Stomach smooth muscle (tissue), 2 donors: ENCODE results near the gene CFAP77.
A peak's percentile ranks its signal among the peaks of the same experiment; 100 is the strongest.

Experiments
- H3K27ac ChIP-seq: one replicate; pipeline ENCODE4 v1.7.0; 2013; ENCODE audit warnings: mild to moderate bottlenecking, low read length, inconsistent platforms
- H3K27me3 ChIP-seq, 2 donors: one replicate each; pipeline ENCODE4 v1.7.0; 2013; ENCODE audit warnings: low read length in 2 of 2; ENCODE audit not compliant: insufficient read depth in 2 of 2, control insufficient read depth in 1 of 2
- H3K36me3 ChIP-seq, 2 donors: one replicate each; pipeline ENCODE4 v1.7.0; 2013; ENCODE audit warnings: low read length in 2 of 2; ENCODE audit not compliant: control insufficient read depth in 2 of 2, insufficient read depth in 2 of 2
- H3K4me1 ChIP-seq: one replicate; pipeline ENCODE4 v1.7.0; 2013; ENCODE audit warnings: low read length; ENCODE audit not compliant: control insufficient read depth, insufficient read depth
- H3K4me3 ChIP-seq, 2 donors: one replicate each; pipeline ENCODE4 v1.7.0; 2013; ENCODE audit warnings: low read length in 2 of 2
- H3K9ac ChIP-seq, 2 donors: one replicate each; pipeline ENCODE4 v1.7.0; 2013; ENCODE audit warnings: low read length in 2 of 2, mild to moderate bottlenecking in 1 of 2
- H3K9me3 ChIP-seq, 2 donors: one replicate each; pipeline ENCODE4 v1.7.0; 2013; ENCODE audit warnings: low read length in 2 of 2; ENCODE audit not compliant: control insufficient read depth in 2 of 2
- donor health status: healthy.
- donor health status: Pancreatic carcinoma.

The CFAP77 gene

DNA sequence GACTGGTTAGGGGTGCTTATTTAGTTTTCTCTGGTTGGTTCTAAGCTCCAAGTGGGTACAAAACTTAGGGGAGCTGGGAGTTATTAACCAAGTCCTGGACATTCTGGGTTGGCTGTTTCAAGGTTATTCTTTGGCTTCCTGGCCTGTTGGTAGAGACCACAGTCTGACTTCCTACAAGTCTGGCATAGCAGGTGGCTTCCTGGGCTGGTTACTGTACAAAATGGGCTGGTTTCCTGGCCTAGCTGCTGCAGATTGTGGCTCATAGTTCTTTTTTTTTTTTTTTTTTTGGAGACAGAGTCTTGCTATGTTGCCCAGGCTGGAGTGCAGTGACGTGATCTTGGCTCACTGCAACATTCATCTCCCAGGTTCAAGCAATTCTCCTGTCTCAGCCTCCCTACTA is 126.1 kb downstream of the CFAP77 start:
- peaks cover 0 to 5% of the 10 kb centered on the region in 2 donors for H3K9me3 ChIP-seq
- no peaks in the 10 kb centered on the region for H3K36me3 ChIP-seq
- peaks cover 2 to 4% of the 10 kb centered on the region in 2 donors for H3K27me3 ChIP-seq
- no peak overlapping the region for H3K4me3 ChIP-seq
- no peak overlapping the region for H3K9ac ChIP-seq
- no peaks in the 10 kb centered on the region for H3K4me1 ChIP-seq
- H3K27ac ChIP-seq, result no peak overlapping the region

DNA sequence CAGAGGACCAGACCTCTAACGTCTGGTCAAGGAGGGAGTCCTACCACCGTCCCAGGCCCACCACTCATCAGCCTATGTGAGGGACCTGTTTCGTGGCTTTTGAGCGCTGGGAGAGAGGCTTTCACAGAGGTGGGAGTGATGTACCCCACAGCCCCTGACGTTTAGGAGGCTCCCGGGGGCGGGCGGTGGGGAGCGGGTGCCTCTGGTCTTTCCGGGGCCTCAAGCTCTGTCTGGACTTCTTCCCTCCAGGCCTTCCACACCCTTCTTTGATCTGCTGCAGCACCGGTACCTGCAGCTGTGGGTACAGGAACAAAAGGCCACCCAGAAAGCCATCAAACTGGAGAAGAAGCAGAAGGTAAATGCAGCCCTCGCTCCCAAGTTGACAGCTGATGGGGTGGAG is 127.3 kb downstream of the CFAP77 start:
- no peak overlapping the region for H3K27ac ChIP-seq
- no peak overlapping the region for H3K4me3 ChIP-seq
- H3K9me3 ChIP-seq, result peaks cover 0 to 5% of the 10 kb centered on the region in 2 donors
- H3K27me3 ChIP-seq, result peaks cover 4% of the 10 kb centered on the region in 2 donors
- no peaks in the 10 kb centered on the region for H3K36me3 ChIP-seq
- H3K9ac ChIP-seq, result no peak overlapping the region
- H3K4me1 ChIP-seq, result no peaks in the 10 kb centered on the region

DNA sequence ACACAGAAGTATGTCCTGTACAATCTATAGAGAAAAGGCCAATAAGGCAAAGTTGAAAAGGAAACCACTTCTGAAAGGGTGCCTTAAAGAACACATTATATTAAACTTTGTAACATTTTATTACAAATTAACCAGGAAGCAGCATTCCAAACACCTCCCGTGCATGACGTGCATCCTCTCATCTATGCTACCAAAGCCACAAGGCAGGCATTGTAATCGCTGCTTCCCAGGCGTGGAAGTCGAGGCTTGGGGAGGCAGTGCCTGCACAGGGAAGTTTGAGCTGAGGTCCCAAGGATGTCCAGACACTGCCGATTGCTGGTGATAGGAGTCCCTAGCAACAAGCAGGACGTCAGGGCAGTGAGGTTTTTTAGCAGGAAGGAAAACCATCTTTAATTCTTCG is 128.1 kb downstream of the CFAP77 start:
- peaks cover 0 to 5% of the 10 kb centered on the region in 2 donors for H3K9me3 ChIP-seq
- H3K4me1 ChIP-seq, result no peaks in the 10 kb centered on the region
- peaks cover 3 to 4% of the 10 kb centered on the region in 2 donors for H3K27me3 ChIP-seq
- H3K27ac ChIP-seq, result no peak overlapping the region
- no peaks in the 10 kb centered on the region for H3K36me3 ChIP-seq
- no peak overlapping the region for H3K4me3 ChIP-seq
- no peak overlapping the region for H3K9ac ChIP-seq

DNA sequence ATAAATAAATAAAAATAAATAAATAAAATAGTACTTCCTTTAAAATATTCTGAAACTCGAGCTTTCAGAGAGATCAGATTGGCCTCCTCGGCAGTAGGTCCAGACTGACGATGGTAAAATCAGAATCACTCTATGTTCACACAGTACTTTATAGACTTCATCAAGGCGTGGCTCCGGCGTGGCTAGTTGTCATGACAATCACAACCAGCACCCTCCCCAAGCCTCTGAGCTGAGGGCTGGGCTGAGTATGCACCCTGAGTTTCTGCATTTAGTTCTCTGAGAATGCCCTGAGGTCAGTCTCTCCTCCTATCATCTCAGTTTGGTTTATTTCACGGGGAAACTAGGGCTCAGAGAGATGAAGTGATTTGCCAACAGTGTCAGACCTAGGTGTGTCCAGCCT is 129.1 kb downstream of the CFAP77 start:
- Histone ChIP-seq H3K4me1 (no peaks in the 10 kb centered on the region), H3K27me3 (peaks cover 4 to 5% of the 10 kb centered on the region in 2 donors), H3K9me3 (peaks cover 0 to 5% of the 10 kb centered on the region in 2 donors), H3K36me3 (no peaks in the 10 kb centered on the region), H3K27ac (no peak overlapping the region), H3K9ac (no peak overlapping the region), H3K4me3 (no peak overlapping the region)

DNA sequence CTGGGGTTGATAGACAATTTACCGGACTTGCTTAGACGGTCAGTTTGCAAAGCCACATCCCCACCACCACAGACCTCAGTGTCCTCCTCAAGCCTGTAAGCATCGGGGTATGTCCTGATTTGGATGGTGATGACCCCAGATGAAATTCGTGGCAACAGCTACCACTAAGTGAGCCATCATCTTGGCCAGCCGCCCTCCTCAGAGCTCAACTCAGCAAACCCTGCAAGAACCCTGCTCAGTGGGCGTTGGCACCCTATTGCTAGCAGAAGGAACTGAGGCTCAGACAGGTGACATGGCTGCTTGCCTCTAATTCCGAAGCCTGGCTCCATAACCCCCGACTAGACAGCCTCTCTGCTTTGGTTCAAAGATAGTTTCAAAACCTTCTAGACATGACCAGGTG is 131.0 kb downstream of the CFAP77 start:
- no peak overlapping the region for H3K27ac ChIP-seq
- no peaks in the 10 kb centered on the region for H3K9me3 ChIP-seq
- peaks cover 4 to 11% of the 10 kb centered on the region in 2 donors for H3K27me3 ChIP-seq
- H3K9ac ChIP-seq, result no peak overlapping the region
- no peaks in the 10 kb centered on the region for H3K36me3 ChIP-seq
- H3K4me1 ChIP-seq, result peaks cover 7% of the 10 kb centered on the region
- H3K4me3 ChIP-seq, result no peak overlapping the region

DNA sequence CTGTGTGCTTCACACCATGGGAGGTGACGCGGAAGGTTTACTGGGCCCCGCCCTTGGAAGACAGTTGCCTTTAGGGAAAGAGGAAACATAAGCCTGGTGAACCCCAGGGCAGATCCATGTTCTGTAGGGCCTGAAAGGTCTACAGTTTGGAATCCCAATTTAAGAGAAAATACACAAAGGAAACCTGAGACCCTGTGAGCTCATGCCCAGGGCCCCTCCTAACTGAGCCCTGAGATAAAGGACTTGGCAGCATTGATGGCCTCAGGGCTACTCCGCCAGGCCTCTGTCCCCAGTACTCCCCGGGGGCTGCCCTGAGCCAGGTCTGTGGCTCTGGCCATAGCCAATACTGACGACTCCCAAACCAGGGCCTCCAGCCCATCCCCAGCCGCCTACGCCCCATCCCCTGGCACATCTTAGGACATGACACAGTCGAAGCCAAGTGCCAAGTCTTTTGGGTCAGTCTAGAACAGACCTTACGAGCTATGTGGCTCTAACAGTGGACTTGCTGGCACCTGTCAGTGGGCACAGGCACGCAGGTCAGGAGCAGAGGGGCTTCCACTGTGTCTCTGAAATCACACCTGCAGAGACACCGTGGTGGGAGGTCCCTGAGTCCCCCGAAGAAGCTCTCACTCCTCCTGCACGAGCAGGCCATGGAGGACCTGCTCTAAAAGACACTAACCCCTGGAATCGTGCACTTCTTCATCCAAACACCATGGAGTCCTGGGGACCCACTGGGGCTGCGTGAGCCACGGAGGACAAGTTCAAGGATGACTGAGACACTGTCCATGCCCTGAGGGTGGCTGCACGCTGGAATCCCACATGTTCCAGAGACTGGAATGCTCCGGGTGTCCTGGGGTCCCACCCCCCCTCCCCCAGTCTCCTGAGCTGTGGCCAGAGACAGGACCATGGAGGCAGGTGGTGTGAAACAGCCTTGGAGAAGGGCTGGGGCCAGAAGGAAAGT is 132.1 kb downstream of the CFAP77 start:
- H3K27ac ChIP-seq, result no peak overlapping the region
- H3K4me1 ChIP-seq, result peaks cover 16% of the 10 kb centered on the region
- H3K9me3 ChIP-seq, result no peaks in the 10 kb centered on the region
- H3K9ac ChIP-seq, result no peak overlapping the region
- no peak overlapping the region for H3K4me3 ChIP-seq
- H3K27me3 ChIP-seq, result peaks cover 0 to 12% of the 10 kb centered on the region in 2 donors
- H3K36me3 ChIP-seq, result no peaks in the 10 kb centered on the region

DNA sequence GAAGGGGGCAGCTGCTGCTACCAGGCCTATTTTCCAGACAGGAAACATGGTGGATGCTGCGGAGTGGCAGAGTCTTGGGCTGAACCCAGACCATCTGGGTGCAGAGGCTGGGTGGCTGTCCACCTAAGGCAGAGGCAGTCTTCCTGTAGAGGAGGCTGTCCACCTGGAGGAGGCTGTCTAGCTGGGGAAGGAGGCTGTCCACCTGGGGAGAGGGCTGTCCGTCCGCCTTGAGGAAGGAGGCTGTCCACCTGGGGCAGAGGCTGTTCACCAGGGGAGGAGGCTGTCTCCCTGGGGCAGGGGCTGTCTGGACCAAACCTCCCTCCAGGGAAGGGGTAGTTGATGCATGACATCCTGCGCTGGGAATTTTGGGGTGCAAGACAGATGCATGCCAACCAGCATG is 133.2 kb downstream of the CFAP77 start:
- no peak overlapping the region for H3K9ac ChIP-seq
- no peaks in the 10 kb centered on the region for H3K36me3 ChIP-seq
- peaks cover 0 to 13% of the 10 kb centered on the region in 2 donors for H3K27me3 ChIP-seq
- H3K9me3 ChIP-seq, result no peaks in the 10 kb centered on the region
- H3K4me3 ChIP-seq, result no peak overlapping the region
- no peak overlapping the region for H3K27ac ChIP-seq
- peaks cover 16% of the 10 kb centered on the region for H3K4me1 ChIP-seq

DNA sequence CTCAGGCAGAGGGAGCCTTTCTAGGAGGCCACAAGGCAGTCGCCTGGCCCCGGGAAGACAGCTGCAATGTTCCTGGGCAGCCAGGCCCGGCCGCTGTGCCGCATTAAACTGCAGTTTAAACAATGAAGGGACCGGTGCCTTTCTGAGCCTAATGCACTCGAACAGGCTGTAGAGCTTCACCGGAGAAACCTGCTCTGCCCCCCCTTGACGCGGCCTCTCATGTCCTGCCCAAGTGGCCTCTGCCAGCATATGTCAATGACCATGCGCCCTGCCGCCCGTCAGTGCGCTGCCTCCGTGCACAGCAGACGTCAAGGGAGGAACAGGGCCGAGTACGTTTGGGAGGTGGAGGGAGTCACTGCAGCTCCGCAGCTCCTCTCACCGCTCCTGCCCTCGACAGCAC is 133.9 kb downstream of the CFAP77 start:
- H3K4me3 ChIP-seq, result no peak overlapping the region
- no peak overlapping the region for H3K27ac ChIP-seq
- peaks cover 0 to 13% of the 10 kb centered on the region in 2 donors for H3K27me3 ChIP-seq
- H3K4me1 ChIP-seq, result peaks cover 16% of the 10 kb centered on the region
- H3K9ac ChIP-seq, result no peak overlapping the region
- H3K9me3 ChIP-seq, result no peaks in the 10 kb centered on the region
- no peaks in the 10 kb centered on the region for H3K36me3 ChIP-seq

DNA sequence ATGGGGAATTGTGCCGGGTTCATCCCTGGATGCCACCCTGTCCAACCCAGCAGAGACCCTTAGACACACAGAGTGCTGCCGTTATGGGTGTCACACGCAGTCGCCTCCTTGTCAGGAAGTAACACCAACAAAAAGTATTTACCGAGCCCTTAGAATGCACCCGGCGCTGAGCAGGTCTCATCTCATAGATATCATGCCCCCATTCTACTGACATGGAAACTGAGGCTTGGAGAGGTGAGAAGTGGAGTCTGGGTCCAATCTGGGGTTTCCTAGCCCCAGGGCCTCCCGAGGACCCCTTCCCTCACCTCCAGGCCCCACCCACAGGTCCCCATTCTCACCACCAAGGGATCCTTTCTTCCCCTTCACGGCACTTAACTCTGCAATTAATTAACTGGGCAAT is 135.6 kb downstream of the CFAP77 start:
- peaks cover 16% of the 10 kb centered on the region for H3K4me1 ChIP-seq
- no peak overlapping the region for H3K27ac ChIP-seq
- H3K4me3 ChIP-seq, result peak overlapping the region in 1 of 2 donors; percentile 58
- no peaks in the 10 kb centered on the region for H3K36me3 ChIP-seq
- H3K9me3 ChIP-seq, result no peaks in the 10 kb centered on the region
- H3K9ac ChIP-seq, result no peak overlapping the region
- H3K27me3 ChIP-seq, result peaks cover 0 to 13% of the 10 kb centered on the region in 2 donors

DNA sequence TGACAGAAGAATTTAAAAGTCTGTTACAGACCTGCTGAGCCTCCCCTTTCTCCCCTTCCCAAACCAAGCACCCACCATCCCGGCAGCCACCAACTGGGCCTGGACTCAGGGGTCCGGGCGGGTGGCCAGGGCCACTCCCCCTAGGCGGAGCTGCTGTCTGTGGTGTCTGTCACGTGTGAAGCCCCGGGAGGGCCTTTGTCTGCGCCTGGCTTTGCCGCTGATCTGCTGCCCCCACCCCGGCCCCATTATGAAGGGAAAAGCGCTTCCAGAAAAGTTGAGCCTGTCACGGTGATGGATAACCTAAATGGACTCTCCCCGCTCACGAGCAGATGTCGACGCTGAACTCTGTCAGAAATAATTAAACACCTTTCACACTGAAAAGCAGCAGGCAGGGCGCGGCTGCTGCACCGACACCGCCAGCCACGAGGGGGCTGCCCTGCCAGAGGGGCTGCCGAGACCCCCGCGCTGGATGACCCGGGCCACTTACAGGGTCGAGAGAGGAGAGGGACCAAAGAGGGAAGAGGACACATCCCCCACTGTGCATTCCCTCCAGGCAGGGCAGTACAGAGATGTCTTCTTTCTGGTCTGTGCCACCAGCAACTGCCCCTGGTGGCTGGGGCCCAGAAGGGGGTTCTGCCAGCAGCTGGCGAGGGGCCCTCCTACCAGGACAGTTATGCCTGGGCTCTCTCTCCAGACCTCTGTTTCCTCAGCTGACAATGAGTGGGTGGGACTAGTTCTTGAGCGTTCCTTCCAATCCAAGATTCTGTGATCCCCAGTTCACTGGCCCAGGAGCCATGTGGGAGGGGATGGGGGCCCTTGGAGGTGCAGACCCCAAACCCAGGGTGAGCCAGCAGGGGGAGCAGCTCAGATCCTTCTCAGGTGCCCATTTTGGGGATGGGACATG is 136.4 kb downstream of the CFAP77 start:
- H3K9ac ChIP-seq, result no peak overlapping the region
- no peak overlapping the region for H3K27ac ChIP-seq
- H3K36me3 ChIP-seq, result no peaks in the 10 kb centered on the region
- H3K27me3 ChIP-seq, result peaks cover 0 to 13% of the 10 kb centered on the region in 2 donors
- peak overlapping the region in 1 of 2 donors; percentile 58 for H3K4me3 ChIP-seq
- H3K9me3 ChIP-seq, result no peaks in the 10 kb centered on the region
- peaks cover 16% of the 10 kb centered on the region for H3K4me1 ChIP-seq
